CD1c-positive myeloid dendritic cell (primary cell): ENCODE results near the gene HSPA5.

Source experiments
- DNase-seq: peaks from one replicate; pipeline ENCODE4 v3.0.0-alpha.2; 2016; ENCODE audit errors: extremely low spot score

HSPA5 gene

DNA sequence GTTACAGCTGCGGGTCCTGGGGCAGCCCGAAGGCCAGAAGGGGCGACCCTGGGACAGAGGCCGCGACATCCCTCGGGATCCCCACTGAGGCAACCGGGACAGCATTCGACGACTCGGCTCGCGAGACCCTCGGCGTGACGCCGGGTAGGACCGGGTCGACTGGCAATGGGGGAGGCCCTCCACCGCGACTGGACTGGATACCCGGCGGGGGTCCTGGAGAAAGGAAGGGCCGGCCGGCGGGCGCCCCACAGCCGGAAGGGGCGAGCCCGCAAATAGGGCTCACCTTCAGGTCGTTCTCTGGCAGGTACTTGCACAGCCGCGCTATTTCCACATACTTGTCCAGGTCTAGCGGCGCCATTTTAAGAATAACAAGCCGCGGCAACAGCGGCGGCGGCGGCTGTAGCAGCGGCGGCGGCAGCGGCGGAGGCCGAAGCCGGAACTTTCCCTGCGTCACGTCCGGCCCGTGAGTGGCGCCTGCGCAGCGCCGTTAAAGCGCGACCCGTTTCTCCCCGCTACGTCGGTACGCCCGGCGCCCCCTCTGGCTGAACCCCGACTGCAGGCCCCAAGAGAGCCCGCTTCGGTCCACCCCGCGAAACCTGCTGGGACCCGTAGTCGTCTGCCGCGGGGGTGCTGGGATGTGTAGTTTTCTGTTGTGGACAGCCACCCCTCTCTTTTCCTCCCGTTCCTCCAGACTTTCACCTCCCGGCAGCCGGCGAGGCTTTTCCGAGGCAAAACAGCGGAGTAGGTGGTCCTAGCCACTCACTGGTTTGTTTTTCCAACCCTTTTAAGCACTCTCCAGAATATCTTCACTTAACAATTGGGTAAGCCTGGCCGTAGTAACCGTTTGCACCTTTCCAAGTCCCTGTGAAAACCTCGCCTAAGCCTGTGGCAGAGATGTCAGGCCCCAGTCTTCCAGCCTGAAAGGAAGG is 51.5 kb downstream of the HSPA5 start, which contains the start of gene PPP6C:
Gene PPP6C, minus strand, starts transcription at position 443 of the 929 bp plus-strand sequence. Its CDS starts 85 bp downstream, at position 358.
- DNase-seq = peak; percentile 99

DNA sequence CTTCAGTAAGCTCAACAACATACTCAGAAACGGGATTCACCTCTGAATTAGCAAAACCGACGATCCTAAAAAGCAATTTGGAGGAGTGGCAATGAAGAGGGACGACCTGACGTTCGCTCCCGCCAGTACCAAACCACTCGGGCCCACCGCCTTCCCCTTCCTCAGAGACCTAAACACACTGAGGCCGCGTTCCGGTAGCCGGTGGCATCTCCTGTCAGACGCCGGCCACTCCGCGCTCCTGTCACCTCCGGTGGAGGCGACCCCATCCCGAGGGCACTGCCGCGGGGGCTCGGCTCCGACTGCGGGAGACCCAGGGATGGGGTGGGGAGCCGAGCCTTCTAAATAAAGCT is 52.2 kb downstream of the HSPA5 start:
- peak; percentile 45 for DNase-seq
